GM06990 (cell line): ENCODE results near the gene TMEM150C.

Experiments used
- DNase-seq: peaks from one replicate; pipeline ENCODE4 v3.0.0-alpha.2; 2011; ENCODE audit not compliant: insufficient read length; ENCODE audit errors: extremely low read depth
- H3K27me3 ChIP-seq: replicated peaks from 2 replicates; pipeline ENCODE4 v1.6.0; 2011; ENCODE audit warnings: low read length; ENCODE audit not compliant: control insufficient read depth, insufficient read depth
- H3K36me3 ChIP-seq: 2 replicates; pipeline ENCODE4 v1.5.1; 2011; ENCODE audit warnings: low read length; ENCODE audit not compliant: control insufficient read depth, insufficient read depth
- H3K4me3 ChIP-seq: replicated peaks from 2 replicates; pipeline ENCODE4 v1.5.1; 2011; ENCODE audit warnings: low read depth, mild to moderate bottlenecking, control low read depth, low read length
- TF ChIP-seq, protein P1 (sequence below): IDR thresholded peaks from 2 replicates; pipeline ENCODE4 v1.5.1; 2011; ENCODE audit warnings: low read length, control low read depth, mild to moderate bottlenecking, inconsistent platforms; ENCODE audit not compliant: insufficient read depth, poor library complexity, severe bottlenecking

The TMEM150C gene

GRCh38 chr4:82561786-82562563 is at the start of gene TMEM150C:
Gene TMEM150C, minus strand, starts transcription at chr4:82561988. Its CDS starts 57,331 bp downstream, at chr4:82504657.
- no peak for DNase-seq
- no peak within 1 kb of the TSS for H3K4me3 ChIP-seq

GRCh38 chr4:82611527-82611926 is 49.7 kb upstream of the TMEM150C start:
- no peak overlapping the region for H3K4me3 ChIP-seq
- no peaks in the 10 kb centered on the region for H3K36me3 ChIP-seq
- H3K27me3 ChIP-seq, result no peaks in the 10 kb centered on the region; the same call in 1 of the 2 replicates
- DNase-seq, result no peak
- TF ChIP-seq, protein P1, sequence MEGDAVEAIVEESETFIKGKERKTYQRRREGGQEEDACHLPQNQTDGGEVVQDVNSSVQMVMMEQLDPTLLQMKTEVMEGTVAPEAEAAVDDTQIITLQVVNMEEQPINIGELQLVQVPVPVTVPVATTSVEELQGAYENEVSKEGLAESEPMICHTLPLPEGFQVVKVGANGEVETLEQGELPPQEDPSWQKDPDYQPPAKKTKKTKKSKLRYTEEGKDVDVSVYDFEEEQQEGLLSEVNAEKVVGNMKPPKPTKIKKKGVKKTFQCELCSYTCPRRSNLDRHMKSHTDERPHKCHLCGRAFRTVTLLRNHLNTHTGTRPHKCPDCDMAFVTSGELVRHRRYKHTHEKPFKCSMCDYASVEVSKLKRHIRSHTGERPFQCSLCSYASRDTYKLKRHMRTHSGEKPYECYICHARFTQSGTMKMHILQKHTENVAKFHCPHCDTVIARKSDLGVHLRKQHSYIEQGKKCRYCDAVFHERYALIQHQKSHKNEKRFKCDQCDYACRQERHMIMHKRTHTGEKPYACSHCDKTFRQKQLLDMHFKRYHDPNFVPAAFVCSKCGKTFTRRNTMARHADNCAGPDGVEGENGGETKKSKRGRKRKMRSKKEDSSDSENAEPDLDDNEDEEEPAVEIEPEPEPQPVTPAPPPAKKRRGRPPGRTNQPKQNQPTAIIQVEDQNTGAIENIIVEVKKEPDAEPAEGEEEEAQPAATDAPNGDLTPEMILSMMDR, result no peak

More at GRCh38 chr4:82561786-82562563, at the start of gene TMEM150C:
- H3K27me3 ChIP-seq, result peaks cover 4% of the 10 kb centered on the region; the same call in 1 of the 2 replicates
- no peaks in the 10 kb centered on the region for H3K36me3 ChIP-seq
- TF ChIP-seq, protein P1, result no peak

DNA sequence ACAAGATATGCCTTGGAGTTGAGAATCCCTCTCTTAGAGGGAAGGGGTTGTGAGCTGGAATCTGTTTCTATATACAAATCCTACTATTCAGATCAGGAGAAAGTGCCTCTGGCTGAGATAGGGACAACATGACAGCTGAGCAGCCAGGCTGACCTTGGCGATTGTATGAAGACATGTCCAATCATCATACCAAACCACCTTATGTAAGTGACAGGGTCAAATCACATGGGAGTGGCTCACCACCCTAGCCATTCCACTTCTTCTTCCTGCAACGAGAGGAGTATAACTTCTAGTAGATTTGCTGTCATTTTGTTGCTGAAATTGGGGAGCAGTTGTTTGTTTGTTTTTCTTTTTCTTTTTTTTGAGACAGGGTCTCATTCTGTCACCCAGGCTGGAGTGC is 48.3 kb upstream of the TMEM150C start:
- Histone ChIP-seq H3K4me3 (no peak overlapping the region), H3K36me3 (no peaks in the 10 kb centered on the region), H3K27me3 (no peaks in the 10 kb centered on the region)
- no peak for DNase-seq
- TF ChIP-seq, protein P1, result no peak

DNA sequence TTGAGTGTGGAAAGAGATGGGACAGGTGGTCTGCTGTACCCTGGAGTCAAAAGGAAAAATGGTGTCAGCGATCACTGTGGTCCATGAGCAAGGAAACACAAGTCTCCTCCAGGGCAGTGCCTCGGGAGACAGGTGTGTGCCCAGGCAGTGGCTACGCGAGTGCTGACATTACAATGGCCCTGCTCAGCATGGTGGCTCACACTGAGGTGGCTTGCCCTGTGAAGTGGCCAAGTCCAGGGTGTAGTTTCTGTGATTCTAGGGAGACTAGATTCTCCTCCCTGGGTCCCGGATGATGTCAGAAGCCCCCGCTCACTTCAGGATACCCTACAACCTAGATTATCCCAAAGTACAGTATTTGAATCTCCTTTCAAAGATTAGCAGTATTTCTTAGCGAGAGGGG is 44.8 kb upstream of the TMEM150C start:
- H3K36me3 ChIP-seq, result no peaks in the 10 kb centered on the region
- H3K27me3 ChIP-seq, result no peaks in the 10 kb centered on the region
- TF ChIP-seq, protein P1, result no peak
- H3K4me3 ChIP-seq, result no peak overlapping the region
- DNase-seq, result no peak

GRCh38 chr4:82604522-82604921 is 42.7 kb upstream of the TMEM150C start:
- DNase-seq, result no peak
- Histone ChIP-seq H3K27me3 (no peaks in the 10 kb centered on the region; the same call in 1 of the 2 replicates), H3K36me3 (no peaks in the 10 kb centered on the region), H3K4me3 (no peak overlapping the region)
- TF ChIP-seq, protein P1, result no peak
